ENCODE data around the gene NUDT7. TPM values are rescaled to one million over a fixed set of nuclear protein-coding genes. Genes with fewer than 3 reads are reported as not detected.

The NUDT7 gene
- total RNA-seq, 1 experiment from 2014 or later: 6.7 TPM

DNA sequence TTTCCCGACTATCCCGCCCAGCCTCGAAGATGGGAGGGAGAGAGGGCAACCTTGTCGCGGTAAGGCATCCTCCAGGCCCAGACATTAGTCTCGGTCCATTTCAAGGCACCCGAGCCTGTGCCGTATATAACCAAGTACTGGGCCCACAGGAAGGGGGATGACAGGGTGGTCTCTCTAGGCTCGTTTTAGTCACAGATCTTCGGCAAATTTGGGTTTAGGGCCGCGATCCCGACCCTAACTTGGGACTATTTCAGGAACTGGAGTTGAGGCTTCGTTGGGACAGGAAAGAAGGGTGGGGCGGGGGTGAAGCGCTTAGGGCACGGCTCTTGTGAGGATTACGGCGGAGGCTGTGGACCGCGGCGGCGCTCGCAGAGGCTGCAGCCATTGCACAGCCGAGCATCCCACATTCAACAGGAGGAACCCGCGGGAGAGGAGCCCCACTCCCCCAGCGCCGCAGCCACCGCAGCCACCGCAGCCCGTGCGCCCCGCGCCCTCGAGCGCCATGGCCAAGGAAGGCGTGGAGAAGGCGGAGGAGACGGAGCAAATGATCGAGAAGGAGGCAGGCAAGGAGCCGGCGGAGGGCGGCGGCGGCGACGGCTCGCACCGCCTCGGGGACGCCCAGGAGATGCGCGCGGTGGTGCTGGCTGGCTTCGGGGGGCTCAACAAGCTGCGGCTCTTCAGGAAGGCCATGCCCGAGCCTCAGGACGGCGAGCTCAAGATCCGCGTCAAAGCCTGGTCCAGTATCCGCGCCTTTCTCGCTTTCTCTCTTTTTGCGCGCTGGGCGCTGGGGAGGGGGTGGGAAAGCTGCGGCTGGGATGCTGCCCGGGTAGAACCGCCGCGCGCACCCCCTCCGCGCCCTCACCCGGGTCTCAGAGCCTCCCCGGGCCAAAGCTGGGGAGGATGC is 66.1 kb downstream of the NUDT7 start, which contains the start of gene VAT1L:
VAT1L (plus strand) TSS at position 384 of the 904 bp plus-strand sequence; CDS start at position 503, 119 bp downstream.
- TF ChIP-seq, protein P1, sequence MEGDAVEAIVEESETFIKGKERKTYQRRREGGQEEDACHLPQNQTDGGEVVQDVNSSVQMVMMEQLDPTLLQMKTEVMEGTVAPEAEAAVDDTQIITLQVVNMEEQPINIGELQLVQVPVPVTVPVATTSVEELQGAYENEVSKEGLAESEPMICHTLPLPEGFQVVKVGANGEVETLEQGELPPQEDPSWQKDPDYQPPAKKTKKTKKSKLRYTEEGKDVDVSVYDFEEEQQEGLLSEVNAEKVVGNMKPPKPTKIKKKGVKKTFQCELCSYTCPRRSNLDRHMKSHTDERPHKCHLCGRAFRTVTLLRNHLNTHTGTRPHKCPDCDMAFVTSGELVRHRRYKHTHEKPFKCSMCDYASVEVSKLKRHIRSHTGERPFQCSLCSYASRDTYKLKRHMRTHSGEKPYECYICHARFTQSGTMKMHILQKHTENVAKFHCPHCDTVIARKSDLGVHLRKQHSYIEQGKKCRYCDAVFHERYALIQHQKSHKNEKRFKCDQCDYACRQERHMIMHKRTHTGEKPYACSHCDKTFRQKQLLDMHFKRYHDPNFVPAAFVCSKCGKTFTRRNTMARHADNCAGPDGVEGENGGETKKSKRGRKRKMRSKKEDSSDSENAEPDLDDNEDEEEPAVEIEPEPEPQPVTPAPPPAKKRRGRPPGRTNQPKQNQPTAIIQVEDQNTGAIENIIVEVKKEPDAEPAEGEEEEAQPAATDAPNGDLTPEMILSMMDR (IDR thresholded peaks at IDR 0.05; ENCODE audit: unreplicated experiment): no peak
- no peaks in the 10 kb centered on the region for H3K9me3 Mint-ChIP-seq (ENCODE audit: unreplicated experiment)
- ChIA-PET POLR2A (interaction anchor here (0.9 kb wide), 1 partner anchor 18 kb away, joined by 3 read pairs; no protein-coding TSS in a partner anchor), CTCF (interaction anchor here (0.5 to 0.7 kb wide), 2 partner anchors 15 to 110 kb away, joined by 3 to 4 read pairs; no protein-coding TSS in a partner anchor)
- no peaks in the 10 kb centered on the region for H3K36me3 Mint-ChIP-seq (ENCODE audit: insufficient read depth, unreplicated experiment)
- peaks cover 9% of the 10 kb centered on the region for H3K4me1 Mint-ChIP-seq (ENCODE audit: insufficient read depth, unreplicated experiment)
- H3K4me3 Mint-ChIP-seq (ENCODE audit: unreplicated experiment): peak within 1 kb of the TSS; percentile 77
- DNase-seq (ENCODE audit: unreplicated experiment): peak; percentile 16
- H3K27ac Mint-ChIP-seq (ENCODE audit: low read depth, unreplicated experiment): no peak within 1 kb of the TSS
- BruUV-seq (replicated peaks): no TSS peak
- intact Hi-C loops (cut with micrococcal nuclease): loop anchor here (5.0 kb wide), 1 partner anchor 44 kb away; no protein-coding TSS in a partner anchor
- peaks cover 61% of the 10 kb centered on the region for H3K27me3 Mint-ChIP-seq (ENCODE audit: insufficient read depth, unreplicated experiment)

DNA sequence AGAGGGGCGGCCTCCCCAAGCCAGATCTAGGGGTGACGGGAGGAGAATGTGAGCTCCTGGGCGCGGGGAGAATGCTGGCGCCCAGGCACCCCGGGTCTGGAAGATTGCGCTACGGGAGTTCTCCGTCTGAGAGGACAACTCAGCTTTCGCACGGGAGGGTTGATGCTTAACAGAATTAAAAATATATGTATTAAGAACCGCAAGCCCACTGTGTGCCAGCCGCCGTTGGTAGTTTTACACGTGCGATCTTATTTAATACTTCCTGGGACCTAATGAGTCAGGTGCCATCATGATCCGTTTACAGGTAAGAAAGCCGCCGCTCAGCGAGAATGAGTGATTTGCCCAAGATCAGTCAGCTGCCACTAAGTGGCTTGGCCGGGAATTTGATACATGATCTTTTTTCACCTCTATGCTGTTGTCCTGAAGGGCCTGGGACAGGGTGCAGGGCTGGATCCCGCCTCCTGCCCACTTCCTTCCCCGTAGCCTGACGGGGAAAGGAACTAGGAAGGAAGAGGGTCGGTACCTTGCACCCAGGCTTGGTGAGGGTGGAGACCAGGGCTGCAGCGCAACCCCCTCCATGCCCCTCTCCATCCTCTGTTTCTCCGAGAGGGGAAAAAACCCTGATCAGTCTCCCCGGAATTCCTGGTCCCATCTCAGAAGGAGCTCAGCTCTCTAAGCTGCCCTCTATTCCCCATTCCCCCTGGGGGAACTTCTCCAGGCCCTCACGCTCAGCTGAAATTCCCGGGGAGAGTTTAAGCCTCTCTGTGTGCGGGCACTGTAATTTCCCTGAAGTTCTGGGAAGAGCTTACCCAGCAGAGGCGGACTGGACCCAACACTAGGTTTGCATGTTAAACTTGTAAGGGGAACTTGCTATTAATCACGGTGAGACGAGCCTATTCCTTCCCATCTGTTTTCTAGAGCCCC is 67.0 kb downstream of the NUDT7 start:
- ChIA-PET CTCF (interaction anchor here (0.9 to 1.0 kb wide), 3 partner anchors 7 to 214 kb away, joined by 3 read pairs; partner anchors contain the start of gene NUDT7), POLR2A (interaction anchor here (0.6 to 0.9 kb wide), 3 partner anchors 19 to 1005 kb away, joined by 3 read pairs; no protein-coding TSS in a partner anchor)
- peaks cover 61% of the 10 kb centered on the region for H3K27me3 Mint-ChIP-seq (ENCODE audit: insufficient read depth, unreplicated experiment)

DNA sequence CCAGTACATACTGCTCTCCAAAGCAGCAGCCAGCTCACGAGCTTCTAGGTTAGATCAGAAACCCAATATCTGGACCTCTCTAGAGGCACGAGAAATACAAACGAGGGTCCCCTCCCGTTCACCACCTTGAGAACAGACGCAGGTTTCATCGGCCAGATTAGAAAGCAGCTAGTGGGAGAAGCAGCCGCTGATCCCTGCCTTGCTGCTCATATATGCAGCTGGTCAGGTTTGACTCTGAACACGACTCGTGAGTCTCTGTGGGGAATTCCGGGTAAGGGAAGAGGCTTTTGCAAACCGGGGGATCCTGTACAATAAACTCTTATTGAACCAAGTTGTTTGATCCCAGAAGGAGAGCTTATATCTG is 67.7 kb downstream of the NUDT7 start:
- no peaks in the 10 kb centered on the region for H3K36me3 Mint-ChIP-seq (ENCODE audit: insufficient read depth, unreplicated experiment)
- intact Hi-C loops (cut with micrococcal nuclease): no loop called here
- no TSS peak for BruUV-seq (replicated peaks)
- TF ChIP-seq, protein P1 (IDR thresholded peaks at IDR 0.05; ENCODE audit: unreplicated experiment): no peak
- no peak overlapping the region for H3K4me3 Mint-ChIP-seq (ENCODE audit: unreplicated experiment)
- no peaks in the 10 kb centered on the region for H3K9me3 Mint-ChIP-seq (ENCODE audit: unreplicated experiment)
- H3K4me1 Mint-ChIP-seq (ENCODE audit: insufficient read depth, unreplicated experiment): peaks cover 14% of the 10 kb centered on the region
- H3K27me3 Mint-ChIP-seq (ENCODE audit: insufficient read depth, unreplicated experiment): peaks cover 61% of the 10 kb centered on the region
- H3K27ac Mint-ChIP-seq (ENCODE audit: low read depth, unreplicated experiment): no peak overlapping the region
- ChIA-PET CTCF (interaction anchor here (0.7 to 1.0 kb wide), 4 partner anchors 8 to 213 kb away, joined by 3 read pairs; partner anchors contain the start of gene NUDT7), POLR2A (interaction anchor here (0.6 kb wide), 1 partner anchor 1006 kb away, joined by 3 read pairs; no protein-coding TSS in a partner anchor)
- DNase-seq (ENCODE audit: unreplicated experiment): no peak

More for the DNA sequence above, 67.0 kb downstream of the NUDT7 start:
- intact Hi-C loops (cut with micrococcal nuclease): loop anchor here (5.0 kb wide), 1 partner anchor 43 kb away; no protein-coding TSS in a partner anchor
- no peaks in the 10 kb centered on the region for H3K36me3 Mint-ChIP-seq (ENCODE audit: insufficient read depth, unreplicated experiment)
- H3K4me1 Mint-ChIP-seq (ENCODE audit: insufficient read depth, unreplicated experiment): peaks cover 10% of the 10 kb centered on the region
- no peaks in the 10 kb centered on the region for H3K9me3 Mint-ChIP-seq (ENCODE audit: unreplicated experiment)
- TF ChIP-seq, protein P1 (IDR thresholded peaks at IDR 0.05; ENCODE audit: unreplicated experiment): no peak
- H3K4me3 Mint-ChIP-seq (ENCODE audit: unreplicated experiment): peak overlapping the region; percentile 77
- no peak overlapping the region for H3K27ac Mint-ChIP-seq (ENCODE audit: low read depth, unreplicated experiment)
- DNase-seq (ENCODE audit: unreplicated experiment): no peak
- BruUV-seq (replicated peaks): no TSS peak
